A673 (cell line): Measurements from ENCODE around the gene PUM1. TPM values are rescaled to one million over a fixed set of nuclear protein-coding genes. Genes with fewer than 3 reads are reported as not detected.
"Not testable (repeated sequence)": the region's sequence is repeated elsewhere in the genome, so short reads cannot be mapped to it uniquely, and the experiment has no call there.

Experiments used
- BruUV-seq: library from RNA; stranded (reverse); fragments of 400-500 nt; replicated peaks from 2 replicates; lab custom pipeline; 2021; lab: Mats Ljungman, UMichigan
- CTCF ChIA-PET: fragments of 300-600 bp; sonication (Branson Sonifier 250); formaldehyde crosslinking; loops from one replicate; lab custom pipeline; 2022; ENCODE audit warnings: antibody characterized with exemption; lab: Charles Lee
- POLR2A ChIA-PET: fragments of 300-600 bp; sonication (Branson Sonifier 250); formaldehyde crosslinking; loops from one replicate; lab custom pipeline; 2022; ENCODE audit warnings: antibody characterized with exemption; ENCODE audit not compliant: low non-redundant PET; lab: Charles Lee
- DNase-seq: peaks from one replicate; pipeline ENCODE4 v3.0.0-alpha.2; 2015; ENCODE audit warnings: low spot score
- H3K27ac ChIP-seq: fragments of 200-600 bp; sonication (generic); 2 replicates; pipeline ENCODE4 v1.5.1; 2016; ENCODE audit warnings: mixed run types, low read depth, mild to moderate bottlenecking, mixed read lengths, antibody characterized with exemption, low read length; ENCODE audit not compliant: poor library complexity, severe bottlenecking
- H3K27me3 ChIP-seq: fragments of 200-600 bp; sonication (generic); replicated peaks from 2 replicates; pipeline ENCODE4 v1.6.1; 2017; ENCODE audit warnings: mixed run types, low read depth, mild to moderate bottlenecking, mixed read lengths, antibody characterized with exemption, low read length; ENCODE audit not compliant: insufficient read depth, poor library complexity
- H3K36me3 ChIP-seq: fragments of 200-600 bp; sonication (generic); 2 replicates; pipeline ENCODE4 v1.6.1; 2016; ENCODE audit warnings: mixed run types, mild to moderate bottlenecking, mixed read lengths, antibody characterized with exemption, low read length; ENCODE audit not compliant: insufficient read depth, poor library complexity, severe bottlenecking
- H3K4me1 ChIP-seq: fragments of 200-600 bp; sonication (generic); 2 replicates; pipeline ENCODE4 v1.6.1; 2017; ENCODE audit warnings: mixed run types, mild to moderate bottlenecking, mixed read lengths, antibody characterized with exemption, low read length; ENCODE audit not compliant: insufficient read depth, poor library complexity, severe bottlenecking
- H3K4me3 ChIP-seq: fragments of 200-600 bp; sonication (generic); 2 replicates; pipeline ENCODE4 v1.5.1; 2016; ENCODE audit warnings: low read depth, mixed run types, mild to moderate bottlenecking, mixed read lengths, low read length; ENCODE audit not compliant: poor library complexity, severe bottlenecking
- H3K9me3 ChIP-seq: fragments of 200-600 bp; sonication (generic); 2 replicates; pipeline ENCODE4 v1.6.1; 2016; ENCODE audit warnings: mixed run types, low read depth, mild to moderate bottlenecking, mixed read lengths, antibody characterized with exemption, low read length; ENCODE audit not compliant: poor library complexity, severe bottlenecking
- CTCF ChIP-seq: fragments of 300-800, 200-600 bp; sonication (generic); conservative IDR thresholded peaks from 2 replicates; pipeline ENCODE4 v1.5.1; 2017; ENCODE audit warnings: low read depth, mild to moderate bottlenecking, antibody characterized with exemption, low read length, moderate library complexity, mixed read lengths
- EZH2 ChIP-seq: fragments of 200-600 bp; sonication (generic); IDR thresholded peaks from 2 replicates; pipeline ENCODE4 v1.6.1; 2017; ENCODE audit warnings: borderline replicate concordance, low read depth, mild to moderate bottlenecking, mixed read lengths, antibody characterized with exemption, low read length; ENCODE audit not compliant: poor library complexity, severe bottlenecking
- intact Hi-C: fragments of 100-400 bp; cut with micrococcal nuclease; formaldehyde crosslinking; loops from one replicate; pipeline ENCODE4 v1.10.0; 2022; ENCODE audit not compliant: unreplicated experiment
- total RNA-seq: library from RNA; stranded (reverse); gene quantifications from 2 replicates; pipeline ENCODE4 v1.2.3, GENCODE V29; 2021

PUM1 gene
- total RNA-seq, 1 experiment from 2014 or later = 138 TPM

GRCh38 chr1:31064111-31064717 lies 1.3 kb downstream of the PUM1 start:
- DNase-seq = no peak
- no peaks in the 10 kb centered on the region for H3K9me3 ChIP-seq
- CTCF ChIA-PET = interaction anchor here (0.6 kb wide), 1 partner anchor 99 kb away, joined by 3 read pairs; no protein-coding TSS in a partner anchor
- peaks cover 3% of the 10 kb centered on the region for H3K4me1 ChIP-seq
- H3K4me3 ChIP-seq = peak overlapping the region; percentile 69
- peaks cover 3% of the 10 kb centered on the region for H3K36me3 ChIP-seq
- peak overlapping the region; percentile 94 for H3K27ac ChIP-seq
- intact Hi-C loops = no loop called here
- POLR2A ChIA-PET = no interaction called here
- H3K27me3 ChIP-seq = no peaks in the 10 kb centered on the region
- no TSS peak for BruUV-seq
- TF ChIP-seq EZH2 = no peak
- no peak for TF ChIP-seq CTCF

- H3K4me1 ChIP-seq = peaks cover 3% of the 10 kb centered on the region
- TF ChIP-seq EZH2 = no peak
- no peak for TF ChIP-seq CTCF
- peaks cover 8% of the 10 kb centered on the region for H3K36me3 ChIP-seq
- POLR2A ChIA-PET = no interaction called here
- H3K9me3 ChIP-seq = no peaks in the 10 kb centered on the region
- H3K4me3 ChIP-seq = peak overlapping the region; percentile 69
- no peaks in the 10 kb centered on the region for H3K27me3 ChIP-seq
- DNase-seq = no peak
- CTCF ChIA-PET = no interaction called here
- peak overlapping the region; percentile 94 for H3K27ac ChIP-seq
- BruUV-seq = no TSS peak
- intact Hi-C loops = no loop called here
These were observed 1.9 kb downstream of the PUM1 start for GRCh38 chr1:31063631-31064030.

- TF ChIP-seq EZH2 = no peak
- TF ChIP-seq CTCF = no peak
- no peak overlapping the region for H3K27ac ChIP-seq
- BruUV-seq = no TSS peak
- DNase-seq = no peak
- H3K9me3 ChIP-seq = no peaks in the 10 kb centered on the region
- no peaks in the 10 kb centered on the region for H3K27me3 ChIP-seq
- intact Hi-C loops = no loop called here
- peaks cover 3% of the 10 kb centered on the region for H3K4me1 ChIP-seq
- H3K4me3 ChIP-seq = peak overlapping the region; percentile 69
- peaks cover 14% of the 10 kb centered on the region for H3K36me3 ChIP-seq
- ChIA-PET CTCF (no interaction called here), POLR2A (no interaction called here)
These were observed 2.6 kb downstream of the PUM1 start for GRCh38 chr1:31062867-31063380.

GRCh38 chr1:31062162-31062866 lies 3.2 kb downstream of the PUM1 start:
- H3K27me3 ChIP-seq, BruUV-seq, H3K4me1 ChIP-seq, CTCF ChIA-PET, H3K27ac ChIP-seq, intact Hi-C loops, DNase-seq, H3K9me3 ChIP-seq: not testable (repeated sequence)
- peaks cover 20% of the 10 kb centered on the region for H3K36me3 ChIP-seq
- POLR2A ChIA-PET = interaction anchor here (0.7 kb wide), 1 partner anchor 15 kb away, joined by 3 read pairs; no protein-coding TSS in a partner anchor
- H3K4me3 ChIP-seq = peak overlapping the region; percentile 69
